ENCODE measurements around the gene ZFP82.
A peak's percentile ranks its signal among the peaks of the same experiment; 100 is the strongest.

GRCh38 chr19:36420961-36421748 is 2.7 kb upstream of the ZFP82 start:
- TF ChIP-seq EZH2 (IDR thresholded peaks at IDR 0.05; ENCODE audit: low read depth, unreplicated experiment) (no peak), EZH2phosphoT487 (IDR thresholded peaks at IDR 0.05; ENCODE audit: unreplicated experiment) (no peak), STAT1 (IDR thresholded peaks at IDR 0.05; ENCODE audit: unreplicated experiment) (no peak), POLR2AphosphoS5 (IDR thresholded peaks at IDR 0.05; ENCODE audit: low read depth) (no peak), JUNB (IDR thresholded peaks at IDR 0.05; ENCODE audit: unreplicated experiment) (no peak)
- TF ChIP-seq, protein P1, sequence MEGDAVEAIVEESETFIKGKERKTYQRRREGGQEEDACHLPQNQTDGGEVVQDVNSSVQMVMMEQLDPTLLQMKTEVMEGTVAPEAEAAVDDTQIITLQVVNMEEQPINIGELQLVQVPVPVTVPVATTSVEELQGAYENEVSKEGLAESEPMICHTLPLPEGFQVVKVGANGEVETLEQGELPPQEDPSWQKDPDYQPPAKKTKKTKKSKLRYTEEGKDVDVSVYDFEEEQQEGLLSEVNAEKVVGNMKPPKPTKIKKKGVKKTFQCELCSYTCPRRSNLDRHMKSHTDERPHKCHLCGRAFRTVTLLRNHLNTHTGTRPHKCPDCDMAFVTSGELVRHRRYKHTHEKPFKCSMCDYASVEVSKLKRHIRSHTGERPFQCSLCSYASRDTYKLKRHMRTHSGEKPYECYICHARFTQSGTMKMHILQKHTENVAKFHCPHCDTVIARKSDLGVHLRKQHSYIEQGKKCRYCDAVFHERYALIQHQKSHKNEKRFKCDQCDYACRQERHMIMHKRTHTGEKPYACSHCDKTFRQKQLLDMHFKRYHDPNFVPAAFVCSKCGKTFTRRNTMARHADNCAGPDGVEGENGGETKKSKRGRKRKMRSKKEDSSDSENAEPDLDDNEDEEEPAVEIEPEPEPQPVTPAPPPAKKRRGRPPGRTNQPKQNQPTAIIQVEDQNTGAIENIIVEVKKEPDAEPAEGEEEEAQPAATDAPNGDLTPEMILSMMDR (conservative IDR thresholded peaks at IDR 0.05; ENCODE audit: low read depth in 2 of 2): peak in 1 of 2 experiments; percentile 35; a peak in 2 of 4 replicates
- TF ChIP-seq, protein P2, sequence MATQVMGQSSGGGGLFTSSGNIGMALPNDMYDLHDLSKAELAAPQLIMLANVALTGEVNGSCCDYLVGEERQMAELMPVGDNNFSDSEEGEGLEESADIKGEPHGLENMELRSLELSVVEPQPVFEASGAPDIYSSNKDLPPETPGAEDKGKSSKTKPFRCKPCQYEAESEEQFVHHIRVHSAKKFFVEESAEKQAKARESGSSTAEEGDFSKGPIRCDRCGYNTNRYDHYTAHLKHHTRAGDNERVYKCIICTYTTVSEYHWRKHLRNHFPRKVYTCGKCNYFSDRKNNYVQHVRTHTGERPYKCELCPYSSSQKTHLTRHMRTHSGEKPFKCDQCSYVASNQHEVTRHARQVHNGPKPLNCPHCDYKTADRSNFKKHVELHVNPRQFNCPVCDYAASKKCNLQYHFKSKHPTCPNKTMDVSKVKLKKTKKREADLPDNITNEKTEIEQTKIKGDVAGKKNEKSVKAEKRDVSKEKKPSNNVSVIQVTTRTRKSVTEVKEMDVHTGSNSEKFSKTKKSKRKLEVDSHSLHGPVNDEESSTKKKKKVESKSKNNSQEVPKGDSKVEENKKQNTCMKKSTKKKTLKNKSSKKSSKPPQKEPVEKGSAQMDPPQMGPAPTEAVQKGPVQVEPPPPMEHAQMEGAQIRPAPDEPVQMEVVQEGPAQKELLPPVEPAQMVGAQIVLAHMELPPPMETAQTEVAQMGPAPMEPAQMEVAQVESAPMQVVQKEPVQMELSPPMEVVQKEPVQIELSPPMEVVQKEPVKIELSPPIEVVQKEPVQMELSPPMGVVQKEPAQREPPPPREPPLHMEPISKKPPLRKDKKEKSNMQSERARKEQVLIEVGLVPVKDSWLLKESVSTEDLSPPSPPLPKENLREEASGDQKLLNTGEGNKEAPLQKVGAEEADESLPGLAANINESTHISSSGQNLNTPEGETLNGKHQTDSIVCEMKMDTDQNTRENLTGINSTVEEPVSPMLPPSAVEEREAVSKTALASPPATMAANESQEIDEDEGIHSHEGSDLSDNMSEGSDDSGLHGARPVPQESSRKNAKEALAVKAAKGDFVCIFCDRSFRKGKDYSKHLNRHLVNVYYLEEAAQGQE (IDR thresholded peaks at IDR 0.05; ENCODE audit: unreplicated experiment): no peak

Data from GM23338 (cell line).